Stimulated activated CD4-positive, alpha-beta T cell treated with anti-CD3 and anti-CD28 coated beads, TNF-alpha, amount 100 ng/mL, for 48 hours (primary cell): ENCODE data around the gene CALD1.
"Not testable (repeated sequence)": the region's sequence is repeated elsewhere in the genome, so short reads cannot be mapped to it uniquely, and the experiment has no call there.

ENCODE experiments used
- DNase-seq, 3 donors: peaks; one replicate each; pipeline ENCODE4 v3.0.0-alpha.2; 2020; ENCODE audit warnings: low read depth in 3 of 3

Gene CALD1

DNA sequence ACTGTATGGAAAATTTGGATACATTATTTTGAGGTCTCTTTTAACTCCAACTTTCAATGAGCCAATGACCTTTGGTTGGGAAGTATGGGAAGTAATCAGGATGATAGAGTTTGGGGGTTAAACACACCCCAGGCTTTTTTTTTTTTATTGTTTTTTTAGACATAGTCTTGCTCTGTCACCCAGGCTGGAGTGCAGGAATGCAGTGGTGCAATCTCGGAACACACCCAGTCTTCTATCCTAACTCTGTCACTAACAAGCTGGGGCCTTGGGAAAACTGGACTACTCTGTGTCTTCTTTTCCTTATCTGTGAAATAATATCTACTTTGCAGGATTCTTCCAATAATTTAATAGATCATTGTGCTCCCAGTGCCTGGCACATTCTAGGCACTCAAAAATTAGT, 169.3 kb downstream of the CALD1 start:
- DNase-seq: no peak

DNA sequence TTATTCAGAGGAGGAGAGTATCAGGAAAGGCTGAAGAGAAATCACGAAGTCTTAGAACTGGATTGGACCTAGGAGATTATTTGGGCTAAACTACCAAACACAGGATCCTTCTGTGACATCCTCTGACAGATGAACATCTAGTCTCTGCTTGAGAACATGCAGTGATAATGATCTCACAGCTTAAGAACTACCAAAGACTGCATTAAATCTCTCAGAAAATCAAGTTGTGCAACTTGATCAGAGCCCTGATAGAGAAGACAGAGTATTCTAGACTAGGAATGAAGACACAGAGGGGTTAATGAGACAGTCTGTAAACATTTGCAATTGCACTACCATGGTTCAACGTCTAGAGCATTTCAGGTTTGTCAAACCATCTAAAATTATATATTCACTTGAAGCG, 169.7 kb downstream of the CALD1 start:
- no peak for DNase-seq

DNA sequence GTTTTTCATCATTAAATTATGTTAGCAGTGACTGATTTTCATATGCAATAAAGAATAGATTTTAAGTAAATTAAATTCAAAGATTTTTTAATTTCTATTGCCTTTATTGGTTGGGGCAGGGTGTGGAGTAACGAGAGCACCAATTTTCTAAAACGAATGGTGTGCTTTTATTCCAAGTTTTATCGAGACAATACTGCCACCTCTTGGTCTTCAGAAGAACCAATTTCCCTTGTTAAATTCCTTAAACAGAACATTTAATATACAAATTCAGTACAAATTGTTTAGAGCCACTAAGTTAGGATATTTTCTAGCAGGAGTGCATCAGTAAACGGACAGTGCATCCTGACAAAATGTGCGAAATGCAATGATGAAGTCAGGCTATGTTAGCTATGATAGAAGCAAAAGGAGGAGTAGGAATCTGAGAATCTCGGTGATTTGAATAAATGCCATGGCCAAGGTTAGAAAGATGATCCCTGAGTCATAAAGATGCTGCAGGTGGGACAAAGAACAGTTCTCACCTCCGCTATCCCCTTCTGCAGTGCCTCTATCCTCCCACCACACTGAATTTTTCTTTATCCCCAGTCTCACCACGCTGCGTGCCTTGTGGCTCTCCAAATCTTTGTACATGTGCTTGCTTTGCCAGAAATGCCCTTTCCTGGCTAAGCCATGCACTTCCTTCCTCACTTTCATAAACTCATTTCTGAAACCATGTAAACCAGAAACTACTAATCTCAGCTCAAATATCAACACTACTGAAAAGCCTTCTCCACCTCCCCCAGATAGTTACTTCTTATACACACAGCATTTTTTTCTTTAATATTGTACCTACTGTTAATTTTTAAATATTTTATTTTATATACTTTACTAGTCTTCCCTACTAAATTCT, 175.0 kb downstream of the CALD1 start:
- no peak for DNase-seq

DNA sequence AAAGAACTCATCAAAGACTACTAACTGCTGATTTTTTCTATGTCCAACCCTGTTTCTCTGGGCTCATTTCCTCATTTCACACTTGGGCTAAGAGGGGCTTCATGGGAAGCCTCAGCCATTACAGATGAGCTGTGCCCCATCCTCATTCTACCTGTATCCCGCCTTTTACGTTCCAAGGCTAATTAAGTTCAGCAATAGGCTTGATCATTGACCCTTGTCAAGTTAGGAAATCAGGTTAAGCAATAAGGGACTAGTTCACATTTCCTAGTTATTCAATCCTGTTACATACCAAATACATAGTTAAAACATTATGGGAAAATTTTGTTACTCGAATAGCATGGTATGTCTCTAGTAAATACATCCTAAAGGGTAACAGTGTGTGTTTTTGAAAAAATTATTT, 177.6 kb downstream of the CALD1 start:
- no peak for DNase-seq

DNA sequence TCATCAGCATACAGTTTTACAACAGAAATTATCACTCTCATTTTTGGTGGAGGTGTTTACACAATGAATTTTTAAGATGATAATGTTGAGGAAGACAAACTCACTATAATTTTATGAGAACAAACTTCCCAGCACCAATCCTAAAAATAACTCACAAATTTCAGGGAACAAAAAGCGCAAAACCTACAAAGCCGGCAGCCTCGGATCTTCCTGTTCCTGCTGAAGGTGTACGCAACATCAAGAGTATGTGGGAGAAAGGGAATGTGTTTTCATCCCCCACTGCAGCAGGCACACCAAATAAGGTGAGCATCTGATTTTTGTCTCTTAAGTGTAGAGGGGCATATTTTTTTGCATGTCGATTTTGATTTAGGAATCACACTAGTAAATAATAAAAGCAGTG, 180.4 kb downstream of the CALD1 start:
- DNase-seq: no peak

DNA sequence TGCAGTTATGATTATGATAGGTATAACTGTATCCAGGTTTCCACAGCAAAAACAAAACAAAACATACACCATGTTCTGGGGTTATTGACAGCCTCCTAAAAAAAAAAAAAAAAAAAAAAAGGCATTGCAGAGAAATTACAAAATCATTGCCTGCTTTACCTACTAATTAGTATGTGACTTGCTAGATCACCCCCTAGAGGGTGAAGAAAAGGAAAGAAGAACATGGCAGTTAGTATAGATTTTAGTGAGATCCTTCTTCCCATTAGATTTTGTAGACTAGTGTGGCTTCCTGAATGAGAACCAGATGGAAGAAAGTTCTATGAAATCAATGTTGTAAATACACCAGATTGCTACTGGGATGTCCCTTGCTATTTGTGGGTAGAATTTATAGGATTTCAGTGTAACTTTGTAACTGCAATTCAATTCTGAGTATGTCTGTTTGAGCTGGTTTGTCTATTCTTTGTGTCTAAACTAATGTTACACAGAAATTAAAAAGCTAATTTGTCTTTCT, 182.9 kb downstream of the CALD1 start:
- no peak for DNase-seq

DNA sequence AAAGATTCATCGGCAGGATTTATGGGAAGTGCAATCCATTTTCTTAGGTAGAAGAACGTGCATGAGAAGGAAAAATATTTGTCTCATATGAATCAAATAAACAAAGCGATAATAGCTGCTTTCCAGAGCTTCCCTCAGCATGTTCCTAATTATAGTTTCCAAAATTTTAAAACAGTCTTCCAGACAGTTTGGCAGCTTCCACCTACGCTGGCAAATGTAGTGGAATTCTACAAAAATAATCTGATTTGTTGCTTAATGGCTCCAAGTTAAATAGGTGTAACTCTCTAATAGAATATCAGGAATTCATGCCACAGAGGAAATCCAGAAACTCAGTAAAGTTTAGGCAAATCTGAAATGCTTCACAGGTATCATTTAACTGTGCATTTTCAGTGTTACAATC, 183.6 kb downstream of the CALD1 start:
- no peak for DNase-seq

DNA sequence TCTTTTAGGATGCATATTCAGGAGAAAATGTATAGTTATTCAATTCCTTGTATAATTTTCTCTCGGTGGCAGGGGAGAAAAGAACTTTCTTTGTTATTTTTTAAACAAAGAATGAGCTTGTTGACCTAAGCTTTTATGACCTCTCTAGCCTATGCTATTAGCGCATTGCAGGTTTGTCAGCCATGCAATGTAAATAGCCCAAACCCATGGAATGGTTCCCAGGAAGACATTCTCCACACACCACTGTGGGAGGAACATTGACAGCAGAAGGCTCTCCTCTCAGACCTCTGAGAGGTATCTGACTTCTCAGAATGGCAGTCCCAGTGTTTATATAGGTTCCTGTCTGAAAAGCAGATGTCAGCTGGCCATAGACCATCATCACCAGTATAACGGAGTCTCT, 187.3 kb downstream of the CALD1 start:
- no peak for DNase-seq

DNA sequence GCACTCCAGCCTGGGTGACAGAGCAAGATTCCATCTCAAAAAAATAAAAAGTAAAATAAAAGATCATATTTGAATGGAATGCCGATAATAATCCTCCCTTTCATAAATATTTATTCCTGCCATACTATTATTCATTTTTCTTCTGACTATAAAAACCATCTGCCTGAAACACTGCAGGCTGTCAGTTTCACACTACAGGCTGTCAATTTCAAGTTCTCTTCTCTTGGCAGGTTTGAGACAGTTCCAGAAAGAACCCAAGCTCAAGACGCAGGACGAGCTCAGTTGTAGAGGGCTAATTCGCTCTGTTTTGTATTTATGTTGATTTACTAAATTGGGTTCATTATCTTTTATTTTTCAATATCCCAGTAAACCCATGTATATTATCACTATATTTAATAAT, 188.7 kb downstream of the CALD1 start:
- no peak for DNase-seq

DNA sequence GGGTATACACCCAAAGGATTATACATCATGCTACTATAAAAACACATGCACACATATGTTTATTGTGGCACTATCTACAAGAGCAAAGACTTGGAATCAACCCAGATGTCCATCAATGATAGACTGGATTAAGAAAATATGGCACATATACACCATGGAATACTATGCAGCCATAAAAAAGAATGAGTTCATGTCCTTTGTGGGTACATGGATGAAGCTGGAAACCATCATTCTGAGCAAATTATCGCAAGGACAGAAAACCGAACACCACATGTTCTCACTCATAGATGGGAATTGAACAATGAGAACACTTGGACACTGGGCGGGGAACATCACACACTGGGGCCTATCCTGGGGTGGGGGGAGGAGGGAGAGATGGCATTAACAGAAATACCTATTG, 202.2 kb downstream of the CALD1 start:
- not testable (repeated sequence) for DNase-seq

DNA sequence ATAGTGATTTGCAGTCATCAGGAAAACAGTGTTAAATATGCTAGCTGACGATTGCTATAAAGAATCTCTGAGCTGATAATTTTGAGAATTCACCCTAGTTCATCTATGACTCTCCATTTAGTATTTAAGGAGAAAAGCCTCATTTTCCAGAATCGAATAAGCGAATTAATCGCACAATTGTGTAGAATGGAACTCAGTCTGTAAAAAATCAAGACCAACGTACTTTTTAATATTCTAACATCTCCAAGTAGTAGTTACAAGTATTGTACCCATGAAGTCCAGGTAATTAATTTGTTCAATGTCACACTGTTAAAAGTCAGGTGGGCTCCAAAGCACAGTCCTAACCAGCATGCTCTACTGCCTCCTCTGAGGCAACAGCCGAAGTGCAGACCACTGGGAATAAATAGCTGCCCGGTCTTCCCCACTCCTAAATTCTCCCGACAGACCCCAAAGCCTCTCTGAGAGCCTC, 206.5 kb downstream of the CALD1 start:
- DNase-seq: no peak

DNA sequence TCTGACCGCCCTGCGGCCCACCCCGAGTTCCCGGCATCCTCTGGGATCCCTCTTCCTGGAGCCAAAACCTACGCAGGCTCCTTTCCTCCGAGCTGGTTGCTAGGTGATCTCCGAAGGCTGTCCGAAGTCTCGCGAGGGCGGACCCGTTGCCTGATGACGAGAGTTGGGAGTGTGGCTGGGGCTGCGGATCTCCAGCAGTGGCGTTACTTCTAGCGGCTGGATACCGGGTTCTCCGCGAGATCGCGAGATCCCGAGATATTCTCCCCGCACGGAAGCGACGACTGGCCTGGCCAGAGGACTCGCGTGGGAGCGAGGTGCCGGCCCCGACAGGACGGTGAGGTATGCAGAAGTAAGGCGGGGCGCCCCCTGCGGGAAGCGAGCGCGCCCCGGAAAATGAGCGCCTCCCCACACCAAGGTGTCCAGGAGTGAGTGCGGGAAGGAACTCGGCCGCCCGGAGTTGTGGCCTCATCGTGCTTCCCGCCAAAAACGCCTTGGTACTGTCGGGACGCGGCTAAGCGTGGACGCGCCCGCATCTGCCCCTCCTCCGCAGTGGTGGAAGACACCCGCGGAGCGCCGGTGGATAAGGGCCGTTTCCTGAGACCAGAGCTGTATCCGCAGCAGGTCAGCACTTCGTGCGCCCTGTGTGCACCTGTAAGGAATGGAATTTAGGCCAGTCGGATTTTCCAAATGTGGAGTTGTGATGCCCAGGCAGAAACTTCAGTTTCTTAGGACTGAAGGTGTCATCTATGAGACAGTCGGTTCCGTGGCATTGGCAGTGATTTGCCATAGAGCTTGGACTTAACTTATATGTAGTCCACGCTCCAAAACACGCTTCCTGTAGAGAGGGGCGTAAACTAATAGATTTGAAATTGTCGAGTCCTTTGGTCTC, 207.2 kb downstream of the CALD1 start, which contains the start of gene AGBL3:
Gene AGBL3 (plus strand): TSS at position 146 of the 889 bp plus-strand sequence. CDS start 1,426 bp downstream, outside the sequence.
- peak; percentile 80 to 89 (median 86) for DNase-seq

DNA sequence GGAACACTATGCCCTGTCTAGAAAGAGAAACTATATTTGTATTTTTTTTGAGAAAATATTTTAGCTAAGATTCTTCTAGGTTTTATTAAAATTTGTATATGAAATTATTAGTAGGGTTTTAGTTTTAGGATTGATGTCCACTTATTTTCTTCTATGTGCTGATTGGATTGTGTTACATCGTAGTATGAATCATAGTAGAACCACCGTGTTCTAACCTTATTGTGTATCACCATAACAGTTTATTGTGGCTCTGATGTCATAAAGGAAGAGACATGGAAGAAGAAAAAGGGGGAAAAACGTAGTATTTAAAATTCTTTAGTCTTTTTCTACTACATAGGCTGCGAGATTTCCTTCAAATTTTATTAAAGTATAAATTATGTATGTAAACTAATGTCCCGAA, 208.7 kb downstream of the CALD1 start:
- no peak for DNase-seq

DNA sequence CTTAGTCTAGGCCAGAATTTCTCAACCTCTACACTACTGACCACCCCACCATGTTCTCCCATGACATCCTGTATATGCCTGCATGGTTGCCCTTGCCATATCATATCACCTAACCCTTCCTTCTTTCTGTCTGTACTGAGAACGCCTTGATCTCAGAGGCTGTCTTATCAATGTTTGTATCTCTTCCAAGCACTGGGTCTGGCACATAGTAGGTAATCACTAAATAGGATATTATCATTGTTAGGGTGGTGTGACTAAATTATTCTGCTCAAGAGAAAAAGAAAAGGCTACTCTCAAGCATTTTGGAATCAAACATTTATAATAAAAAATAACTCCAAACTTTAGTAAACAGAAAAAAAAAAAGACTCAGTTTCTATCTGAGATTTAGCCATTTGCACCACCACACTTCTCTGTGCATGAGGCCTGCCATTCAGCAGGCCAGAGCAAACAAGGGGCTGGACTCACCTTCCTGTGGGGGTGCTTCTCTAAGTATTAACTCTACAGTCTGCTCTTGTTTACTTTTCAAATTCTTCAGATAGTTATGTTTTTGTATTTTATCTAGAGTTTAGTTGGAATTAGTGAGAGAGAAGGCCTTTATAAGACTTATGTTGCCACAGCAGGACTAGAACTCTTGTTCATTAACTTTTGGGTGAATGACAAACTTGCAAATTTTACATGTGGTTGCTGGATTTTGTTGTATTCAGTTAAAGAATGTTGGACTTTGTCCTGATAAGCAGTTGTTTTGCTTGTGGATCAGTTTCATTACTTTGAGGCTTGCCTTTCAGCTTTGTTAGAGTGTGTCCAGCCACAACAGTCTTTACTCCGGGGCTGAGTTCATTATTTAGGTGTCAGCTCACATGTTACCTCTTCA, 212.3 kb downstream of the CALD1 start:
- DNase-seq: no peak

DNA sequence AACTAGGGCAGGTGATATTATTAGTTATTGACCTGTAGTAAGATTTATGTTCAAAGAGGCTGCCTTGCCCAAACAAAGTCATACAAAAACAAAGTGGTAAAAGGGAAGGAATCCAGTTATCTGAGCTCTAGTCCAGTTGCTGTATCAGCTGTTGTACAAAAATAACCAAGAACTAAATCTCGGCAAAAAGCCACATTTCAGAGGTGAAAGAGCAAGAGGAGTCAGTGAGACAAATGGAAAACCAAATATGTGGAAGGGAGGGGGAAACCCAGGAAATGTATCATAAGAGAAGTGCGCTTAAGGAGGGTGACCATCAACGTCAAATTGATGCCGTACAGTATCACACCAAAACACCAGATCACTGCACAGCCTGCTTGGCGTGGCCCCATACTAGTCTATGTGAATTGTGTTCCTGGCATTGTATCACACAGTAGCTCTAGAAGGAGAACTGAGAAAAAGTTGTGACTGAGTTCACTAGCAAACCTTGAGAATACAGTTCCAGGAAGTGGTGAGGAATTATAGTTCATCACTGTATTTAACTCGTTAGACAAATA, 213.3 kb downstream of the CALD1 start:
- DNase-seq: no peak

DNA sequence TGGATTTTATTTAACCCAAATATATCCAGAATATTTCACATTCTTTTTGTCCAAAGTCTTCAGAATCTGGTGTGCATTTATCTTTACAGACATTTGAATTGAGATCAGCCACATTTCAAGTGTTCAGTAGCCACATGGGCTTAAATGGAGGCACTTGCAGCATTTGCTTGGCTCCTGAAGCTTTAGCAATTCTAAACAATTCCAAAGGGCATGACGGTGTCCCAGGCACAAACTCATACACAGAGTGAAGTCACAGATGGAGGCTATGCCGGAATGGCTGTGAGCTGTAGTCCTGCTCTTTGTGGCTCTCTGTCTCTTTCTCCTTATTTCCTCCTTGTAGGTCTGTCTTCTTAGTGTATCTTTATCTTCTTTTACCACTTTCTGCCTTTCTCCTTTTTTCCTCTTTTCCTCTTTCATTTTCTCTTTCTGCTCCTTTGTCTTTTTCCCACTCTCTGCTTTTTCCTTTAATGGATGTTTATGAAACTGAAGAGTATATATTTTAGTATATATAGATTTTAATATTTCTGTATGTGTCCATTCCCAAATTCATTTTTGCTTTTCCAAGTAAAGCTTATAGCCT, 214.5 kb downstream of the CALD1 start:
- no peak for DNase-seq

DNA sequence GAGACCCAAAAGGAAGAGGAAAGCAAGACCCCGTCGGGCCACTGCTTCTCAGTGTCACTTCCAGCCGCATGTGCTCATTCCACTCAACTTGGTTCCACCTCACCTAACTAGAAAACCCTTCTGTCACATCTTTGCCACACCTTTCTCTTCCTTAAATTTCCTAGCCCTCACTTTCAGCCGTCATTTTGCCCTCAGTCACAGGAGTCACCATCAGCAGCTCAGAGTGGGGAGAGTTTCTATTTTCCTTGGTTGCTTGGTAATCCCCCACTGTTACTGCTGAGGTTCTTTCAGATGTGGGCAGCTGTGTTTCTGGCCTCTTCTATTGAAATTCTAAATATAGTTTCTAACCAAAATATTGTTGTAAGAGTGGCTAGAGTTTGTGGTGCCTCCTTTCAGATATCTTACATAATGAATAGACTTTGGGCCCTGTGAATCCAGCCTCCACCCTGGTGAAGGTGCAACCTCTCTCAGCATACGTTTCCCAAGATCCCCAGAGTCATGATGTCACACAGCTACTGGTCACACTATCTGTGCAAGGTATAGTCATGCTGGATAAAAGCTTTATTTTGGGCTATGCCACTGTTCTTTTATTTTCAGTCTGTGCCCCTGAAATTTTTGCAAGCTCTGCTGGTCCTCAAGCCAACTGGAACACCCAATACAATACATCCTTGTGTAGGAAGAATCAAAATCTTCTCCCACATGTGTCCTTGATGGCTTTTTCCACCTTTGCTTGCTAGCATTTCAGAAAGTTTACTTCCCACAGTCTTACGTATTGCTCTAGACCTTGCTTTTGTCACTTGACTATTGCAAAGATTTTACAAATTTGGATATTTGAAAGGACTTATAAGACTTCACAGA, 216.0 kb downstream of the CALD1 start:
- no peak for DNase-seq

DNA sequence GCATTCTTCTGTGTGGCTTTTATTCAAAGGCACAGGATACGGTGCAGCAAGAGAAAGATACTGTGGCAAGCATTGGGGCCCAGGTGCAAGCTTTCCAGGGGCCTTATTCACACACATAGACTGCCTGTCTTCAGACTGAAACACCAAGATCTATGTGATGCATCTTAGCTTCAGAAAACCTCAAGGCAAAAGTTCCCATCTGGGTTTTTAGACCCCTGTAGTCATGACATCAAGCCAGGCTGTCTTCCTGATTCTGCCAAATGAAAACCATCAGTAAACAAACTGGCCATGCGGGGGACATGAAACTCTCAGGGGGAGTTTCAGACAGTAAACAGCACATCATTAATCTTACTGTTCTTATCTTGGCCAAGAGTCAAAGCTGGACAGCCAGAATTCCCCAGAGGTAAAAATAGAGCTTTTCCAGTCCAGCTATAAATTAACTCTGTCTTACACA, 216.7 kb downstream of the CALD1 start:
- no peak for DNase-seq

DNA sequence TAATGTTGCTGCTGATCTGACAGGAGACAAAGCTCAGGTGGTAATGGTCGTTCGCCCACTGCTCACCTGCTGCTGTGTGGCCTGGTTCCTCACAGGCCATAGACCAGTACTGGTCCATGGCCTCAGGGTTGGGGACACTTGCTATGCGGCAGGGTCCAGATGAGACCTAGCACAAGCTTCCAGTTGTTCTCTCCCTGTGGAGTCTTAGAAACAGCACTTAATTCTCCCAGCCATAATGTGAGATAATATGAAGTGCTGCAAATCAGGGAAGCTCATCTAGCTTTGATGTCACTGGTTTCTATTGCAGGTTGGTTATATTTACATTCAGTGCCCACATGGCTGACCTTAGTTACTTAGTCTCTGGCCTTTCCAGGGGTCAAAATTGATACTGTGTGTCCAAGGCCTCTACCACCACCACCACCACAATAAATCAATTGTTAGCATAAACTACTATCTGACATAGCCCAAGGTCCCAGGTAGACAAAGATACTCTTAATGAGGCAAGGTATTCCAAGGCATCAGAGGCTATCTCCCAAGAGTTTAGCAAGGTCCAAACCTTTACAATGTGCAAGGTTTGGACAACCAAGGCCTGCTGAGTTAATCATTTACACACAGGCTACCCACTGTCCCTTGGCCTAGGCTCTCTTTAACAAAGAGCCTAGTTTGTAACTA, 217.9 kb downstream of the CALD1 start:
- DNase-seq: no peak
